GM23338 (cell line): ENCODE measurements around the gene MTAP. TPM values are rescaled to one million over a fixed set of nuclear protein-coding genes. Genes with fewer than 3 reads are reported as not detected.

Experiments
- ATAC-seq: fragments of 200-7000 bp; cut with Tn5 transposase; 3 replicates; pipeline ENCODE4 v1.9.1; 2020
- DNase-seq: peaks from one replicate; pipeline ENCODE4 v3.0.0-alpha.2; 2015; ENCODE audit warnings: low spot score
- H2AFZ ChIP-seq: fragments of 200-600 bp; sonication (generic); 2 replicates; pipeline ENCODE4 v1.8.0; 2016; ENCODE audit warnings: antibody characterized with exemption, mild to moderate bottlenecking, moderate library complexity
- H3F3A ChIP-seq: fragments of 200-600 bp; sonication (generic); replicated peaks from 2 replicates; pipeline ENCODE4 v1.8.0; 2017; ENCODE audit warnings: antibody characterized with exemption, mixed run types, low read depth
- H3K27ac ChIP-seq: fragments of 200-600 bp; sonication (generic); 2 replicates; pipeline ENCODE4 v1.6.1; 2016; ENCODE audit warnings: low read depth
- H3K27me3 ChIP-seq: fragments of 200-600 bp; sonication (generic); 2 replicates; pipeline ENCODE4 v1.8.0; 2016; ENCODE audit warnings: mild to moderate bottlenecking, mixed run types, moderate library complexity; ENCODE audit not compliant: insufficient read depth
- H3K36me3 ChIP-seq: fragments of 200-600 bp; sonication (generic); 2 replicates; pipeline ENCODE4 v1.8.0; 2016; ENCODE audit warnings: mild to moderate bottlenecking; ENCODE audit not compliant: insufficient read depth
- H3K4me1 ChIP-seq: fragments of 200-600 bp; sonication (generic); 2 replicates; pipeline ENCODE4 v1.8.0; 2016; ENCODE audit warnings: mild to moderate bottlenecking, moderate library complexity; ENCODE audit not compliant: insufficient read depth
- H3K4me2 ChIP-seq: fragments of 200-600 bp; sonication (generic); 2 replicates; pipeline ENCODE4 v1.7.1; 2017; ENCODE audit warnings: mixed run types
- H3K4me3 ChIP-seq: fragments of 200-600 bp; sonication (generic); 2 replicates; pipeline ENCODE4 v1.6.1; 2016; ENCODE audit warnings: mixed run types
- H3K79me2 ChIP-seq: fragments of 200-600 bp; sonication (generic); replicated peaks from 2 replicates; pipeline ENCODE4 v1.8.0; 2017; ENCODE audit warnings: mild to moderate bottlenecking; ENCODE audit not compliant: insufficient read depth
- H3K9me2 ChIP-seq: fragments of 200-600 bp; sonication (generic); 2 replicates; pipeline ENCODE4 v1.8.0; 2017; ENCODE audit not compliant: insufficient read depth
- H4K20me1 ChIP-seq: fragments of 200-600 bp; sonication (generic); replicated peaks from 2 replicates; pipeline ENCODE4 v1.8.0; 2017; ENCODE audit warnings: mild to moderate bottlenecking; ENCODE audit not compliant: insufficient read depth
- H3K27ac Mint-ChIP-seq: 2 replicates; pipeline ENCODE4 v1.8.0; 2020; ENCODE audit warnings: inconsistent platforms, mild to moderate bottlenecking, moderate library complexity, mixed read lengths
- H3K27me3 Mint-ChIP-seq: 3 replicates; pipeline ENCODE4 v1.8.0; 2022; ENCODE audit warnings: low read depth, mild to moderate bottlenecking, moderate library complexity, mixed read lengths, inconsistent platforms; ENCODE audit not compliant: insufficient read depth, poor library complexity
- H3K36me3 Mint-ChIP-seq: 3 replicates; pipeline ENCODE4 v1.8.0; 2021; ENCODE audit warnings: low read depth, mild to moderate bottlenecking, inconsistent platforms, moderate library complexity, mixed read lengths
- H3K4me1 Mint-ChIP-seq: 3 replicates; pipeline ENCODE4 v1.8.0; 2020; ENCODE audit warnings: mild to moderate bottlenecking, inconsistent platforms, mixed read lengths
- H3K4me3 Mint-ChIP-seq: 3 replicates; pipeline ENCODE4 v1.8.0; 2021; ENCODE audit warnings: moderate library complexity, mild to moderate bottlenecking, inconsistent platforms, mixed read lengths
- H3K9me3 Mint-ChIP-seq: 3 replicates; pipeline ENCODE4 v1.8.0; 2020; ENCODE audit warnings: moderate library complexity, mild to moderate bottlenecking, inconsistent platforms, mixed read lengths
- EZH2 ChIP-seq: fragments of 200-600 bp; sonication (generic); IDR thresholded peaks from one replicate; pipeline ENCODE4 v1.8.0; 2017; ENCODE audit warnings: antibody characterized with exemption, mild to moderate bottlenecking, low read depth; ENCODE audit not compliant: unreplicated experiment
- JUNB ChIP-seq: IDR thresholded peaks from one replicate; pipeline ENCODE4 v1.6.1; 2016; ENCODE audit warnings: antibody characterized with exemption; ENCODE audit not compliant: unreplicated experiment
- polyA plus RNA-seq: library from polyadenylated mRNA; unstranded; fragments of >200 nt; fragmentation: Nextera tagmentation; extraction: Ambion mirVana; gene quantifications from 2 replicates; pipeline ENCODE4 v1.2.1, GENCODE V29; 2016
- total RNA-seq: library from RNA; depleted of rRNA; stranded (reverse); fragments of >200 nt; shearing (Covaris generic); gene quantifications from 2 replicates; pipeline ENCODE4 v1.2.3, GENCODE V29; 2014
- TF ChIP-seq, protein P1 (sequence below): IDR thresholded peaks from one replicate; pipeline ENCODE4 v1.6.1; 2018; ENCODE audit warnings: antibody characterized with exemption; ENCODE audit not compliant: unreplicated experiment
- TF ChIP-seq, protein P2 (sequence below): fragments of 250-450 bp; sonication (Bioruptor Pico); IDR thresholded peaks from 2 replicates; pipeline ENCODE4 v1.5.0; 2020; ENCODE audit warnings: mild to moderate bottlenecking, moderate library complexity
- TF ChIP-seq, protein P3 (sequence below), 2 experiments: fragments of 200-600 bp in 1 of 2; sonication (generic) in 1 of 2; conservative IDR thresholded peaks; 2 replicates each; pipeline versions ENCODE4 v1.5.1 to v1.6.1; 2016 to 2017; ENCODE audit warnings: antibody characterized with exemption in 2 of 2, low read depth in 2 of 2, mild to moderate bottlenecking in 2 of 2, moderate library complexity in 1 of 2

Gene MTAP
- total and polyA plus RNA-seq, 2 experiments from 2014 or later: 61.8 to 70.0 TPM

DNA sequence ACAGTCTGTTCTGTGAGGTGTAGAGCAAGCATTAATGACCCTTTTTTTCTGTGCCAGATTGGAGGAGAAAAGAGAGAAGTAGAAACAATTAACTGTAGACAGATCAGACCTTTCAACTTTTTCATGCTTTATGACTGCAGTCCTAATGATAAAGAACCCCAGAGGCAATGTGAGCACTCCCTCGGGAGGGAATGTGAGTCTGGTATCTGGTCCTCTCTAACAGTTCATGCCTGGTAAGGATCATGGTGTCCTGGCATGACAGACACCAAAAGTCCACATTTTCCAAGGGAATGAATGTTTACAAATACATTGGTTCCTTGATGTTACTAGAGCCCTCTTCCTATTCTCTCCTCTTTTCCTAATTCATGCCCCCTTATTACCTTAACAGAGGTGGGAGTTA is 70.3 kb downstream of the MTAP start:
- H3K4me1 ChIP-seq: no peaks in the 10 kb centered on the region
- H3K27ac ChIP-seq: no peak overlapping the region
- H4K20me1 ChIP-seq: peaks cover 11% of the 10 kb centered on the region
- no peaks in the 10 kb centered on the region for H3K36me3 ChIP-seq
- H3K27me3 Mint-ChIP-seq: no peaks in the 10 kb centered on the region
- TF ChIP-seq EZH2: no peak
- TF ChIP-seq, protein P1, sequence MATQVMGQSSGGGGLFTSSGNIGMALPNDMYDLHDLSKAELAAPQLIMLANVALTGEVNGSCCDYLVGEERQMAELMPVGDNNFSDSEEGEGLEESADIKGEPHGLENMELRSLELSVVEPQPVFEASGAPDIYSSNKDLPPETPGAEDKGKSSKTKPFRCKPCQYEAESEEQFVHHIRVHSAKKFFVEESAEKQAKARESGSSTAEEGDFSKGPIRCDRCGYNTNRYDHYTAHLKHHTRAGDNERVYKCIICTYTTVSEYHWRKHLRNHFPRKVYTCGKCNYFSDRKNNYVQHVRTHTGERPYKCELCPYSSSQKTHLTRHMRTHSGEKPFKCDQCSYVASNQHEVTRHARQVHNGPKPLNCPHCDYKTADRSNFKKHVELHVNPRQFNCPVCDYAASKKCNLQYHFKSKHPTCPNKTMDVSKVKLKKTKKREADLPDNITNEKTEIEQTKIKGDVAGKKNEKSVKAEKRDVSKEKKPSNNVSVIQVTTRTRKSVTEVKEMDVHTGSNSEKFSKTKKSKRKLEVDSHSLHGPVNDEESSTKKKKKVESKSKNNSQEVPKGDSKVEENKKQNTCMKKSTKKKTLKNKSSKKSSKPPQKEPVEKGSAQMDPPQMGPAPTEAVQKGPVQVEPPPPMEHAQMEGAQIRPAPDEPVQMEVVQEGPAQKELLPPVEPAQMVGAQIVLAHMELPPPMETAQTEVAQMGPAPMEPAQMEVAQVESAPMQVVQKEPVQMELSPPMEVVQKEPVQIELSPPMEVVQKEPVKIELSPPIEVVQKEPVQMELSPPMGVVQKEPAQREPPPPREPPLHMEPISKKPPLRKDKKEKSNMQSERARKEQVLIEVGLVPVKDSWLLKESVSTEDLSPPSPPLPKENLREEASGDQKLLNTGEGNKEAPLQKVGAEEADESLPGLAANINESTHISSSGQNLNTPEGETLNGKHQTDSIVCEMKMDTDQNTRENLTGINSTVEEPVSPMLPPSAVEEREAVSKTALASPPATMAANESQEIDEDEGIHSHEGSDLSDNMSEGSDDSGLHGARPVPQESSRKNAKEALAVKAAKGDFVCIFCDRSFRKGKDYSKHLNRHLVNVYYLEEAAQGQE: no peak
- no peak for TF ChIP-seq JUNB
- TF ChIP-seq, protein P2, sequence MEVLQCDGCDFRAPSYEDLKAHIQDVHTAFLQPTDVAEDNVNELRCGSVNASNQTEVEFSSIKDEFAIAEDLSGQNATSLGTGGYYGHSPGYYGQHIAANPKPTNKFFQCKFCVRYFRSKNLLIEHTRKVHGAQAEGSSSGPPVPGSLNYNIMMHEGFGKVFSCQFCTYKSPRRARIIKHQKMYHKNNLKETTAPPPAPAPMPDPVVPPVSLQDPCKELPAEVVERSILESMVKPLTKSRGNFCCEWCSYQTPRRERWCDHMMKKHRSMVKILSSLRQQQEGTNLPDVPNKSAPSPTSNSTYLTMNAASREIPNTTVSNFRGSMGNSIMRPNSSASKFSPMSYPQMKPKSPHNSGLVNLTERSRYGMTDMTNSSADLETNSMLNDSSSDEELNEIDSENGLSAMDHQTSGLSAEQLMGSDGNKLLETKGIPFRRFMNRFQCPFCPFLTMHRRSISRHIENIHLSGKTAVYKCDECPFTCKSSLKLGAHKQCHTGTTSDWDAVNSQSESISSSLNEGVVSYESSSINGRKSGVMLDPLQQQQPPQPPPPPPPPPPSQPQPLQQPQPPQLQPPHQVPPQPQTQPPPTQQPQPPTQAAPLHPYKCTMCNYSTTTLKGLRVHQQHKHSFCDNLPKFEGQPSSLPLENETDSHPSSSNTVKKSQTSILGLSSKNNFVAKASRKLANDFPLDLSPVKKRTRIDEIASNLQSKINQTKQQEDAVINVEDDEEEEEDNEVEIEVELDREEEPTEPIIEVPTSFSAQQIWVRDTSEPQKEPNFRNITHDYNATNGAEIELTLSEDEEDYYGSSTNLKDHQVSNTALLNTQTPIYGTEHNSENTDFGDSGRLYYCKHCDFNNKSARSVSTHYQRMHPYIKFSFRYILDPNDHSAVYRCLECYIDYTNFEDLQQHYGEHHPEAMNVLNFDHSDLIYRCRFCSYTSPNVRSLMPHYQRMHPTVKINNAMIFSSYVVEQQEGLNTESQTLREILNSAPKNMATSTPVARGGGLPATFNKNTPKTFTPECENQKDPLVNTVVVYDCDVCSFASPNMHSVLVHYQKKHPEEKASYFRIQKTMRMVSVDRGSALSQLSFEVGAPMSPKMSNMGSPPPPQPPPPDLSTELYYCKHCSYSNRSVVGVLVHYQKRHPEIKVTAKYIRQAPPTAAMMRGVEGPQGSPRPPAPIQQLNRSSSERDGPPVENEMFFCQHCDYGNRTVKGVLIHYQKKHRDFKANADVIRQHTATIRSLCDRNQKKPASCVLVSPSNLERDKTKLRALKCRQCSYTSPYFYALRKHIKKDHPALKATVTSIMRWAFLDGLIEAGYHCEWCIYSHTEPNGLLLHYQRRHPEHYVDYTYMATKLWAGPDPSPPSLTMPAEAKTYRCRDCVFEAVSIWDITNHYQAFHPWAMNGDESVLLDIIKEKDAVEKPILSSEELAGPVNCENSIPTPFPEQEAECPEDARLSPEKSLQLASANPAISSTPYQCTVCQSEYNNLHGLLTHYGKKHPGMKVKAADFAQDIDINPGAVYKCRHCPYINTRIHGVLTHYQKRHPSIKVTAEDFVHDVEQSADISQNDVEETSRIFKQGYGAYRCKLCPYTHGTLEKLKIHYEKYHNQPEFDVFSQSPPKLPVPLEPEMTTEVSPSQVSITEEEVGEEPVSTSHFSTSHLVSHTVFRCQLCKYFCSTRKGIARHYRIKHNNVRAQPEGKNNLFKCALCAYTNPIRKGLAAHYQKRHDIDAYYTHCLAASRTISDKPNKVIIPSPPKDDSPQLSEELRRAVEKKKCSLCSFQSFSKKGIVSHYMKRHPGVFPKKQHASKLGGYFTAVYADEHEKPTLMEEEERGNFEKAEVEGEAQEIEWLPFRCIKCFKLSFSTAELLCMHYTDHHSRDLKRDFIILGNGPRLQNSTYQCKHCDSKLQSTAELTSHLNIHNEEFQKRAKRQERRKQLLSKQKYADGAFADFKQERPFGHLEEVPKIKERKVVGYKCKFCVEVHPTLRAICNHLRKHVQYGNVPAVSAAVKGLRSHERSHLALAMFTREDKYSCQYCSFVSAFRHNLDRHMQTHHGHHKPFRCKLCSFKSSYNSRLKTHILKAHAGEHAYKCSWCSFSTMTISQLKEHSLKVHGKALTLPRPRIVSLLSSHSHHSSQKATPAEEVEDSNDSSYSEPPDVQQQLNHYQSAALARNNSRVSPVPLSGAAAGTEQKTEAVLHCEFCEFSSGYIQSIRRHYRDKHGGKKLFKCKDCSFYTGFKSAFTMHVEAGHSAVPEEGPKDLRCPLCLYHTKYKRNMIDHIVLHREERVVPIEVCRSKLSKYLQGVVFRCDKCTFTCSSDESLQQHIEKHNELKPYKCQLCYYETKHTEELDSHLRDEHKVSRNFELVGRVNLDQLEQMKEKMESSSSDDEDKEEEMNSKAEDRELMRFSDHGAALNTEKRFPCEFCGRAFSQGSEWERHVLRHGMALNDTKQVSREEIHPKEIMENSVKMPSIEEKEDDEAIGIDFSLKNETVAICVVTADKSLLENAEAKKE (CRISPR knock-in tag): no peak
- TF ChIP-seq, protein P3, sequence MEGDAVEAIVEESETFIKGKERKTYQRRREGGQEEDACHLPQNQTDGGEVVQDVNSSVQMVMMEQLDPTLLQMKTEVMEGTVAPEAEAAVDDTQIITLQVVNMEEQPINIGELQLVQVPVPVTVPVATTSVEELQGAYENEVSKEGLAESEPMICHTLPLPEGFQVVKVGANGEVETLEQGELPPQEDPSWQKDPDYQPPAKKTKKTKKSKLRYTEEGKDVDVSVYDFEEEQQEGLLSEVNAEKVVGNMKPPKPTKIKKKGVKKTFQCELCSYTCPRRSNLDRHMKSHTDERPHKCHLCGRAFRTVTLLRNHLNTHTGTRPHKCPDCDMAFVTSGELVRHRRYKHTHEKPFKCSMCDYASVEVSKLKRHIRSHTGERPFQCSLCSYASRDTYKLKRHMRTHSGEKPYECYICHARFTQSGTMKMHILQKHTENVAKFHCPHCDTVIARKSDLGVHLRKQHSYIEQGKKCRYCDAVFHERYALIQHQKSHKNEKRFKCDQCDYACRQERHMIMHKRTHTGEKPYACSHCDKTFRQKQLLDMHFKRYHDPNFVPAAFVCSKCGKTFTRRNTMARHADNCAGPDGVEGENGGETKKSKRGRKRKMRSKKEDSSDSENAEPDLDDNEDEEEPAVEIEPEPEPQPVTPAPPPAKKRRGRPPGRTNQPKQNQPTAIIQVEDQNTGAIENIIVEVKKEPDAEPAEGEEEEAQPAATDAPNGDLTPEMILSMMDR (conservative IDR thresholded peaks at IDR 0.05; ENCODE audit: low read depth in 2 of 2): no peak
- ATAC-seq (no peak), DNase-seq (no peak)
- no peaks in the 10 kb centered on the region for H3K4me1 Mint-ChIP-seq
- H3K27me3 ChIP-seq: no peaks in the 10 kb centered on the region
- H3K4me3 Mint-ChIP-seq: no peak overlapping the region
- no peak overlapping the region for H3K4me2 ChIP-seq
- H3K79me2 ChIP-seq: peaks cover 27% of the 10 kb centered on the region
- H3K9me3 Mint-ChIP-seq: no peaks in the 10 kb centered on the region
- H3K27ac Mint-ChIP-seq: no peak overlapping the region
- no peaks in the 10 kb centered on the region for H3K9me2 ChIP-seq
- no peak overlapping the region for H2AFZ ChIP-seq
- H3K36me3 Mint-ChIP-seq: peaks cover 17% of the 10 kb centered on the region; the same call in 2 of the 3 replicates
- H3K4me3 ChIP-seq: no peak overlapping the region
- H3F3A ChIP-seq: no peaks in the 10 kb centered on the region
